ENCODE data around the gene FOXF1. TPM values are rescaled to one million over a fixed set of nuclear protein-coding genes. Genes with fewer than 3 reads are reported as not detected.

Gene FOXF1
- total RNA-seq, 2 donors from 2014 or later: not detected

- Mint-ChIP-seq H3K4me1 (peaks cover 8% of the 10 kb centered on the region), H3K9me3 (no peaks in the 10 kb centered on the region), H3K4me3 (peak overlapping the region; percentile 45), H3K27me3 (ENCODE audit: insufficient read depth) (peaks cover 95% of the 10 kb centered on the region), H3K36me3 (ENCODE audit: low read depth) (no peaks in the 10 kb centered on the region), H3K27ac (no peak overlapping the region)
- Histone ChIP-seq H3K9ac (ENCODE audit: extremely low read depth, low read length, poor library complexity, severe bottlenecking) (no peak overlapping the region), H3K27ac (ENCODE audit: low read depth, low read length) (no peak overlapping the region), H3K36me3 (ENCODE audit: control insufficient read depth, insufficient read depth, low read length) (no peaks in the 10 kb centered on the region), H3K9me3 (ENCODE audit: control insufficient read depth, low read length) (no peaks in the 10 kb centered on the region), H3K27me3 (ENCODE audit: control insufficient read depth, insufficient read depth, low read length, poor library complexity, severe bottlenecking) (peaks cover 94% of the 10 kb centered on the region), H3K4me1 (ENCODE audit: control insufficient read depth, insufficient read depth, low read length) (peaks cover 3% of the 10 kb centered on the region), H3K4me3 (ENCODE audit: low read length) (no peak overlapping the region)
- peak; percentile 62 for DNase-seq
- WGBS, 2 experiments (ENCODE audit: insufficient coverage in 1 of 2, insufficient read length in 1 of 2): 5 to 11% methylated on average over 7 to 29 of the region's 29 CpGs
- no peak for TF ChIP-seq CTCF (conservative IDR thresholded peaks at IDR 0.05)
Measured at GRCh38 chr16:86516623-86517003, 6.3 kb downstream of the FOXF1 start.

- Mint-ChIP-seq H3K4me1 (peaks cover 8% of the 10 kb centered on the region), H3K9me3 (no peaks in the 10 kb centered on the region), H3K36me3 (ENCODE audit: low read depth) (no peaks in the 10 kb centered on the region), H3K27ac (no peak overlapping the region), H3K4me3 (no peak overlapping the region), H3K27me3 (ENCODE audit: insufficient read depth) (peaks cover 93% of the 10 kb centered on the region)
- H3K4me1 ChIP-seq (ENCODE audit: control insufficient read depth, insufficient read depth, low read length): peaks cover 3% of the 10 kb centered on the region
- H3K4me3 ChIP-seq (ENCODE audit: low read length): no peak overlapping the region
- H3K27ac ChIP-seq (ENCODE audit: low read depth, low read length): no peak overlapping the region
- H3K36me3 ChIP-seq (ENCODE audit: control insufficient read depth, insufficient read depth, low read length): no peaks in the 10 kb centered on the region
- 40 to 47% methylated on average over 2 to 8 of the region's 9 CpGs for WGBS, 2 experiments (ENCODE audit: insufficient coverage in 1 of 2, insufficient read length in 1 of 2)
- no peak for TF ChIP-seq CTCF (conservative IDR thresholded peaks at IDR 0.05)
- no peak for DNase-seq
- H3K9ac ChIP-seq (ENCODE audit: extremely low read depth, low read length, poor library complexity, severe bottlenecking): no peak overlapping the region
- peaks cover 89% of the 10 kb centered on the region for H3K27me3 ChIP-seq (ENCODE audit: control insufficient read depth, insufficient read depth, low read length, poor library complexity, severe bottlenecking)
- no peaks in the 10 kb centered on the region for H3K9me3 ChIP-seq (ENCODE audit: control insufficient read depth, low read length)
Measured at GRCh38 chr16:86517033-86517432, 6.7 kb downstream of the FOXF1 start.

- Mint-ChIP-seq H3K4me3 (no peak overlapping the region), H3K4me1 (peaks cover 7% of the 10 kb centered on the region), H3K27me3 (ENCODE audit: insufficient read depth) (peaks cover 86% of the 10 kb centered on the region), H3K36me3 (ENCODE audit: low read depth) (no peaks in the 10 kb centered on the region), H3K9me3 (no peaks in the 10 kb centered on the region), H3K27ac (no peak overlapping the region)
- H3K9me3 ChIP-seq (ENCODE audit: control insufficient read depth, low read length): no peaks in the 10 kb centered on the region
- peak; percentile 86 for TF ChIP-seq CTCF (conservative IDR thresholded peaks at IDR 0.05)
- H3K4me3 ChIP-seq (ENCODE audit: low read length): no peak overlapping the region
- peaks cover 88% of the 10 kb centered on the region for H3K27me3 ChIP-seq (ENCODE audit: control insufficient read depth, insufficient read depth, low read length, poor library complexity, severe bottlenecking)
- no peak overlapping the region for H3K27ac ChIP-seq (ENCODE audit: low read depth, low read length)
- H3K9ac ChIP-seq (ENCODE audit: extremely low read depth, low read length, poor library complexity, severe bottlenecking): no peak overlapping the region
- WGBS, 2 experiments (ENCODE audit: insufficient coverage in 1 of 2, insufficient read length in 1 of 2): 25 to 33% methylated on average over 14 to 17 of the region's 17 CpGs
- peak; percentile 91 for DNase-seq
- H3K36me3 ChIP-seq (ENCODE audit: control insufficient read depth, insufficient read depth, low read length): no peaks in the 10 kb centered on the region
- H3K4me1 ChIP-seq (ENCODE audit: control insufficient read depth, insufficient read depth, low read length): peaks cover 3% of the 10 kb centered on the region
Measured at GRCh38 chr16:86517652-86518258, 7.4 kb downstream of the FOXF1 start.

All from endodermal cell (in vitro differentiated cells).